GM12878 (cell line): Measurements from ENCODE around the gene IKZF1. TPM values are rescaled to one million over a fixed set of nuclear protein-coding genes. Genes with fewer than 3 reads are reported as not detected.

Experiments
- ASH2L ChIP-seq: fragments of 300-600, 200-600 bp; sonication (generic); IDR thresholded peaks from 2 replicates; pipeline ENCODE4 v1.6.1; 2017; ENCODE audit warnings: low read depth, mild to moderate bottlenecking, borderline replicate concordance
- CUX1 ChIP-seq: IDR thresholded peaks from 2 replicates; pipeline ENCODE4 v1.6.1; 2012; ENCODE audit warnings: improper control_type of control experiment, low read depth, low read length; ENCODE audit not compliant: insufficient replicate concordance
- EZH2 ChIP-seq: IDR thresholded peaks from 2 replicates; pipeline ENCODE4 v1.6.1; 2012; ENCODE audit warnings: low read depth, mild to moderate bottlenecking, control low read depth, inconsistent platforms, low read length, borderline replicate concordance; ENCODE audit not compliant: control insufficient read depth
- HCFC1 ChIP-seq: fragments of 150-350 bp; IDR thresholded peaks from 2 replicates; pipeline ENCODE4 v1.6.1; 2014; ENCODE audit warnings: low read length
- HDAC6 ChIP-seq: fragments of 200-600 bp; sonication (generic); IDR thresholded peaks from one replicate; pipeline ENCODE4 v1.8.0; 2017; ENCODE audit warnings: antibody characterized with exemption; ENCODE audit not compliant: unreplicated experiment
- IRF5 ChIP-seq: fragments of 450-650 bp; IDR thresholded peaks from 2 replicates; pipeline ENCODE4 v1.6.1; 2017; ENCODE audit warnings: borderline replicate concordance
- MYC ChIP-seq: IDR thresholded peaks from 2 replicates; pipeline ENCODE4 v1.6.1; 2011; ENCODE audit warnings: mild to moderate bottlenecking, low read length, moderate library complexity, inconsistent platforms; ENCODE audit not compliant: insufficient read depth, insufficient replicate concordance, insufficient read length, severe bottlenecking
- NBN ChIP-seq: fragments of 450-650 bp; IDR thresholded peaks from 2 replicates; pipeline ENCODE4 v1.6.1; 2016
- NFYB ChIP-seq: IDR thresholded peaks from 2 replicates; pipeline ENCODE4 v1.6.1; 2011; ENCODE audit warnings: low read depth, mild to moderate bottlenecking, low read length, improper control_type of control experiment, moderate library complexity; ENCODE audit not compliant: insufficient read depth
- NR2C2 ChIP-seq: IDR thresholded peaks from 2 replicates; pipeline ENCODE4 v1.6.1; 2011; ENCODE audit warnings: borderline replicate concordance, low read depth; ENCODE audit not compliant: control insufficient read depth, insufficient read length
- PML ChIP-seq: IDR thresholded peaks from 2 replicates; pipeline ENCODE4 v1.6.1; 2012; ENCODE audit warnings: low read length, inconsistent platforms
- RAD21 ChIP-seq: IDR thresholded peaks from 2 replicates; pipeline ENCODE4 v1.6.1; 2011; ENCODE audit warnings: mild to moderate bottlenecking, low read depth, low read length, moderate library complexity; ENCODE audit not compliant: insufficient read depth
- RB1 ChIP-seq: fragments of 450-650 bp; formaldehyde crosslinking; IDR thresholded peaks from 2 replicates; pipeline ENCODE4 v1.6.1; 2017; ENCODE audit warnings: mild to moderate bottlenecking, borderline replicate concordance
- RCOR1 ChIP-seq: conservative IDR thresholded peaks from 2 replicates; pipeline ENCODE4 v1.6.1; 2012; ENCODE audit warnings: low read depth, low read length, improper control_type of control experiment
- SP1 ChIP-seq: IDR thresholded peaks from one replicate; pipeline ENCODE4 v1.6.1; 2011; ENCODE audit warnings: low read depth, low read length
- SUZ12 ChIP-seq: fragments of 200-600 bp; sonication (generic); IDR thresholded peaks from one replicate; pipeline ENCODE4 v1.6.1; 2018; ENCODE audit warnings: antibody characterized with exemption, mild to moderate bottlenecking; ENCODE audit not compliant: unreplicated experiment
- TCF7 ChIP-seq: IDR thresholded peaks from 2 replicates; pipeline ENCODE4 v1.6.1; 2014; ENCODE audit warnings: antibody characterized with exemption, borderline replicate concordance
- USF2 ChIP-seq: IDR thresholded peaks from 2 replicates; pipeline ENCODE4 v1.6.1; 2011; ENCODE audit warnings: low read depth, low read length, improper control_type of control experiment, borderline replicate concordance
- polyA plus RNA-seq, 11 experiments: library from polyadenylated mRNA; depleted of rRNA in 4 of 11; unstranded in 6 of 11; stranded (reverse) in 5 of 11; fragments of >200 nt; fragmentation: Nextera tagmentation in 4 of 11; fragmentation: Illumina TruSeq in 1 of 11; extraction: Ambion mirVana in 4 of 11; extraction: Trizol in 1 of 11; gene quantifications; 1 replicate in 1 of 11; 2 replicates in 10 of 11; pipeline versions ENCODE4 v1.2.1 to v1.2.3, GENCODE V29; 2011 to 2016; ENCODE audit warnings: inconsistent platforms in 2 of 11, missing spikeins in 2 of 11, low read depth in 1 of 11
- total RNA-seq, 4 experiments: library from RNA; depleted of rRNA in 3 of 4; stranded (reverse); fragments of >200 nt in 3 of 4; fragmentation: Illumina TruSeq in 1 of 4; extraction: Trizol in 1 of 4; gene quantifications; 2 replicates each; pipeline versions ENCODE4 v1.2.1 to v1.2.3, GENCODE V29; 2013 to 2021
- TF ChIP-seq, protein P1 (sequence below): fragments of 450-650 bp; formaldehyde crosslinking; IDR thresholded peaks from 2 replicates; pipeline ENCODE4 v1.5.0; 2022; ENCODE audit warnings: mild to moderate bottlenecking, missing genetic modification characterization

The IKZF1 gene
- total and polyA plus RNA-seq, 10 of the 15 experiments (the other 5 are each of a cell fraction or from before 2014, with no cell fraction given): 27.2 to 125 (median 71.6) TPM

GRCh38 chr7:50292165-50292757, 12.3 kb upstream of the IKZF1 start (continued):
- peak; percentile 89 for TF ChIP-seq CUX1
- TF ChIP-seq SUZ12: no peak
- TF ChIP-seq HCFC1: no peak
- TF ChIP-seq PML: 0 out of 2 replicates have a peak, but pooled peaks have one; percentile 27
- TF ChIP-seq RCOR1: no peak
- no peak for TF ChIP-seq NFYB
- no peak for TF ChIP-seq MYC
- no peak for TF ChIP-seq HDAC6
- no peak for TF ChIP-seq NBN
- TF ChIP-seq, protein P1, sequence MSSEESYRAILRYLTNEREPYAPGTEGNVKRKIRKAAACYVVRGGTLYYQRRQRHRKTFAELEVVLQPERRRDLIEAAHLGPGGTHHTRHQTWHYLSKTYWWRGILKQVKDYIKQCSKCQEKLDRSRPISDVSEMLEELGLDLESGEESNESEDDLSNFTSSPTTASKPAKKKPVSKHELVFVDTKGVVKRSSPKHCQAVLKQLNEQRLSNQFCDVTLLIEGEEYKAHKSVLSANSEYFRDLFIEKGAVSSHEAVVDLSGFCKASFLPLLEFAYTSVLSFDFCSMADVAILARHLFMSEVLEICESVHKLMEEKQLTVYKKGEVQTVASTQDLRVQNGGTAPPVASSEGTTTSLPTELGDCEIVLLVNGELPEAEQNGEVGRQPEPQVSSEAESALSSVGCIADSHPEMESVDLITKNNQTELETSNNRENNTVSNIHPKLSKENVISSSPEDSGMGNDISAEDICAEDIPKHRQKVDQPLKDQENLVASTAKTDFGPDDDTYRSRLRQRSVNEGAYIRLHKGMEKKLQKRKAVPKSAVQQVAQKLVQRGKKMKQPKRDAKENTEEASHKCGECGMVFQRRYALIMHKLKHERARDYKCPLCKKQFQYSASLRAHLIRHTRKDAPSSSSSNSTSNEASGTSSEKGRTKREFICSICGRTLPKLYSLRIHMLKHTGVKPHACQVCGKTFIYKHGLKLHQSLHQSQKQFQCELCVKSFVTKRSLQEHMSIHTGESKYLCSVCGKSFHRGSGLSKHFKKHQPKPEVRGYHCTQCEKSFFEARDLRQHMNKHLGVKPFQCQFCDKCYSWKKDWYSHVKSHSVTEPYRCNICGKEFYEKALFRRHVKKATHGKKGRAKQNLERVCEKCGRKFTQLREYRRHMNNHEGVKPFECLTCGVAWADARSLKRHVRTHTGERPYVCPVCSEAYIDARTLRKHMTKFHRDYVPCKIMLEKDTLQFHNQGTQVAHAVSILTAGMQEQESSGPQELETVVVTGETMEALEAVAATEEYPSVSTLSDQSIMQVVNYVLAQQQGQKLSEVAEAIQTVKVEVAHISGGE (CRISPR knock-in tag): no peak
- no peak for TF ChIP-seq ASH2L
- no peak for TF ChIP-seq SP1
- no peak for TF ChIP-seq EZH2
- no peak for TF ChIP-seq USF2
- TF ChIP-seq TCF7: no peak; the same call in 1 of the 2 replicates
- TF ChIP-seq NR2C2: no peak
- TF ChIP-seq IRF5: no peak
- TF ChIP-seq RAD21: no peak
- no peak for TF ChIP-seq RB1
